Measurements from ENCODE around the gene INCA1. TPM values are rescaled to one million over a fixed set of nuclear protein-coding genes. Genes with fewer than 3 reads are reported as not detected.

The INCA1 gene
- total RNA-seq, 2 donors from 2014 or later = 1.2 TPM; not detected in 1

DNA sequence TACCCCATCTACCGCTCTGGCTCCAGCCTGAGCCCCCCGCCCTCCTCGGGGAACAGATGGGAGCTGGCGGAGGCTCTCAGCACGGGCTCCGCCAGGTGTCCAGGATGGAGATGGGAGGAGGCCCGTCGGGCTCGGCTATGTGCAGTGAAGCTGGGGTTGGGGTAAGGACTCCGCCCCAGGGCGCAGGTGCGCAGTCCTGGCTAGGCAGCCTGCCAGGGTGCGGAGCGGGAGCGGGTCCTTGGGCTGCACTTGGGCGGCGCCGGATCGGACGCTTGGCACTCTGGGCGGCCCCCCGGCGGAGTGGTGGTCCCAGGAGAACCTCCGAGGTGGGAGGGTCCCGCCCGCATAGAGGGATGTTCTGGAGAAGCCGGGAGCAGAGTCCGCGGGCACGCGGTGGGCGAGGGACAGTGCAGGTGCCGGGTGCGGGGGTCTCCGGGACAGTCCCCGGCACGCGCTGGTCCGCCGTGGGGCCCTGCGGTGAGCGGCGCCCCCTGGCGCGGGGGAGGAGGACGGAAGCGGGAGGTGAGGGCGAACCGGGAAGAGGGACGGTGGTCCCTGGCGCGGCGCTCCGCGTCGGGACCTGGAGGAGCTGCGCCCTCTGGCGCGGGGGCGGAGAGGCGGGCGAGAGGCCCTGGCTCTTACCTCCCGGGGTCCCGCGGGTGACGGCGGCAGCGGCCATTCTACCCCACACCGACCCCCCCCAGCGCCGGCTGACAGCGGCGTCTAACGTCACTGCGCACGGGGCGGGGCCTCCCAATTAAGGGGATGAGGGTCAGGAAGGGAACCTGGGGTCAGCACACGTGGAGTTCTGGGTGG lies 10.2 kb downstream of the INCA1 start, which contains the start of gene CAMTA2:
TSS of gene CAMTA2 (minus strand) at position 725 of the 816 bp plus-strand sequence. CDS start 1,453 bp downstream, outside the sequence.
- peaks cover 6% of the 10 kb centered on the region for H3K36me3 ChIP-seq
- DNase-seq (ENCODE audit: low spot score) (peak; percentile 75), ATAC-seq (ENCODE audit: insufficient number of reproducible peaks, low FRiP score, low read depth) (peak; percentile 64)
- peaks cover 10 to 30% of the 10 kb centered on the region in 2 donors for H3K4me1 ChIP-seq (ENCODE audit: control insufficient read depth in 1 of 2, low read depth in 2 of 2)
- no peaks in the 10 kb centered on the region for H3K27me3 ChIP-seq (replicated peaks; ENCODE audit: insufficient read depth)
- peak within 1 kb of the TSS; percentile 82 for H3K4me3 ChIP-seq
- TF ChIP-seq, protein P1, sequence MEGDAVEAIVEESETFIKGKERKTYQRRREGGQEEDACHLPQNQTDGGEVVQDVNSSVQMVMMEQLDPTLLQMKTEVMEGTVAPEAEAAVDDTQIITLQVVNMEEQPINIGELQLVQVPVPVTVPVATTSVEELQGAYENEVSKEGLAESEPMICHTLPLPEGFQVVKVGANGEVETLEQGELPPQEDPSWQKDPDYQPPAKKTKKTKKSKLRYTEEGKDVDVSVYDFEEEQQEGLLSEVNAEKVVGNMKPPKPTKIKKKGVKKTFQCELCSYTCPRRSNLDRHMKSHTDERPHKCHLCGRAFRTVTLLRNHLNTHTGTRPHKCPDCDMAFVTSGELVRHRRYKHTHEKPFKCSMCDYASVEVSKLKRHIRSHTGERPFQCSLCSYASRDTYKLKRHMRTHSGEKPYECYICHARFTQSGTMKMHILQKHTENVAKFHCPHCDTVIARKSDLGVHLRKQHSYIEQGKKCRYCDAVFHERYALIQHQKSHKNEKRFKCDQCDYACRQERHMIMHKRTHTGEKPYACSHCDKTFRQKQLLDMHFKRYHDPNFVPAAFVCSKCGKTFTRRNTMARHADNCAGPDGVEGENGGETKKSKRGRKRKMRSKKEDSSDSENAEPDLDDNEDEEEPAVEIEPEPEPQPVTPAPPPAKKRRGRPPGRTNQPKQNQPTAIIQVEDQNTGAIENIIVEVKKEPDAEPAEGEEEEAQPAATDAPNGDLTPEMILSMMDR (IDR thresholded peaks at IDR 0.05) = peak; percentile 66
- no peaks in the 10 kb centered on the region for H3K9me3 ChIP-seq
- peak within 1 kb of the TSS; percentile 89 to 91 for H3K27ac ChIP-seq

DNA sequence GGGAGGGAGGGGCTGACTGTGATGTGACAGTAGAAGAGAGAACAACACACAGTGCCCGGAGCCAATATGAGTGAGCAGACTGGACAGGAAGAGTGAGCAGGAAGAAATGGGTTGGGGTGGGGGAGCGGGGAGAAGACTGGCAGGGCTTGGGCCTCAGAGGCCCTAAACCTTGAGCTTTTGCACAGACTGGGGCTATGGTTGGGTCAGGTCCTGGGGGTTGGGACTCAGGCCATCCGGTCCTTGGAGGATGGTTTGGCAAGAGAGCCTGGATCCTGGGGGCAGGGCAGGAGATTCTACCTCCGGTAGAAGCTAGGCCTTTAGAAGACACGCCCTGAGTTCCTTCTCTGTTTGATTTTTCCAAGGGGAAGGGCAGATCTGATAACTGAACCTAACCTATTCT lies 10.9 kb downstream of the INCA1 start:
- Histone ChIP-seq H3K27me3 (replicated peaks; ENCODE audit: insufficient read depth) (no peaks in the 10 kb centered on the region), H3K27ac (peak overlapping the region; percentile 89 to 91), H3K4me1 (ENCODE audit: control insufficient read depth in 1 of 2, low read depth in 2 of 2) (peaks cover 10 to 30% of the 10 kb centered on the region in 2 donors), H3K9me3 (no peaks in the 10 kb centered on the region), H3K4me3 (peak overlapping the region; percentile 82), H3K36me3 (peaks cover 8% of the 10 kb centered on the region)
- no peak for DNase-seq (ENCODE audit: low spot score)
- ATAC-seq (ENCODE audit: insufficient number of reproducible peaks, low FRiP score, low read depth) = peak; percentile 3
- TF ChIP-seq, protein P1 (IDR thresholded peaks at IDR 0.05) = no peak

DNA sequence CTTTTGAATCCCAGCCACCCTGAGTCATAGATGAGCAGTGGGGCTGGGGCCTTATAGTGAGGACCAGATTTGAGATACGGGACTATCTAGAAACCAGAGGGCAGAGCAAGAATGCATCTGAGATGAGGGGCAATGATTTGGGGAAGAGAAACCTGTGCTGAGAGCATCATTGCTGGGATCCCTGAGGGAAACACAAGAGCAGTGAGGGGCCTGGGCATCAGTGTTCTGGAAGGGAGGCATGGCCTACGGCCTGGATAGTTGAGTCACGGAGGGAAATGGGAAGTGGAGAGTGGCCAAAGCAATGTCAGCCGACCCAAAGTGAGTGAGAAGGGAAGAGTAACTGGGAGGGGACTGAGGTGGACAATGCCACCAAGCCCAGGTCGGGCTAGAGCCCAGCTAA lies 15.0 kb downstream of the INCA1 start:
- ATAC-seq (ENCODE audit: insufficient number of reproducible peaks, low FRiP score, low read depth) = no peak
- peaks cover 33% of the 10 kb centered on the region for H3K36me3 ChIP-seq

DNA sequence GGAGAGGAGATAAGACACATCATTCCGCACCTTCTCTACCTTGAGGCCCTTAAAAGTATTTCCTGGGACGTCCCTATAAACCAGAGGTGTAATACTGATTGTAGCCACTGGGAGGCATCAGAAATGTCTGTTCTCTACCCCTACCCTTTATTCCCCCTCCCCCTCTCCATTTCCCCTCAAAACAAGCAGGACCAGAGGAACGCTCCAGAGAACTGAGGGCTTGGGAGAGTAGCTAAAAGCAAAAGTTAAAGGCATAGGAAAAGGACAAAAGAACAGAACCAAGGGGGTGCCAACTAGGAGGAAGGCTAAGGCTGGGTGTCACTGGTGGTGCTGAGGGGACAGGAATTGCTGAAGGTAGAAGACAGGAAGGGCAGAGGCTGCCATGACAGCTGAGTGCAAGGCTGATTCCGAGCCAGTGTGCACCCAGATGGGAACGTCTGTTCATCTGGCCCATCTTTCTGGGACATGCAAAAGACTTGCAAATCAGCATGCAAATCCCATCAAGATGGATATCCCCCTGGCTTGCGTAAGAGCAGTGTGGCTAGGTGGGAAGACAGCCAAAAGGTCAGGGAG lies 16.6 kb downstream of the INCA1 start:
- ATAC-seq (ENCODE audit: insufficient number of reproducible peaks, low FRiP score, low read depth) = no peak
- no peaks in the 10 kb centered on the region for H3K9me3 ChIP-seq
- DNase-seq (ENCODE audit: low spot score) = no peak
- H3K27me3 ChIP-seq (replicated peaks; ENCODE audit: insufficient read depth) = no peaks in the 10 kb centered on the region
- TF ChIP-seq, protein P1 (IDR thresholded peaks at IDR 0.05) = peak; percentile 86
- peaks cover 44% of the 10 kb centered on the region for H3K36me3 ChIP-seq
- no peak overlapping the region for H3K27ac ChIP-seq
- peaks cover 0 to 5% of the 10 kb centered on the region in 2 donors for H3K4me1 ChIP-seq (ENCODE audit: control insufficient read depth in 1 of 2, low read depth in 2 of 2)
- no peak overlapping the region for H3K4me3 ChIP-seq

More for the DNA sequence above, 15.0 kb downstream of the INCA1 start:
- TF ChIP-seq, protein P1 (IDR thresholded peaks at IDR 0.05) = no peak
- Histone ChIP-seq H3K4me1 (ENCODE audit: control insufficient read depth in 1 of 2, low read depth in 2 of 2) (peaks cover 0 to 18% of the 10 kb centered on the region in 2 donors), H3K9me3 (no peaks in the 10 kb centered on the region), H3K4me3 (no peak overlapping the region), H3K27me3 (replicated peaks; ENCODE audit: insufficient read depth) (no peaks in the 10 kb centered on the region), H3K27ac (no peak overlapping the region)
- DNase-seq (ENCODE audit: low spot score) = no peak

DNA sequence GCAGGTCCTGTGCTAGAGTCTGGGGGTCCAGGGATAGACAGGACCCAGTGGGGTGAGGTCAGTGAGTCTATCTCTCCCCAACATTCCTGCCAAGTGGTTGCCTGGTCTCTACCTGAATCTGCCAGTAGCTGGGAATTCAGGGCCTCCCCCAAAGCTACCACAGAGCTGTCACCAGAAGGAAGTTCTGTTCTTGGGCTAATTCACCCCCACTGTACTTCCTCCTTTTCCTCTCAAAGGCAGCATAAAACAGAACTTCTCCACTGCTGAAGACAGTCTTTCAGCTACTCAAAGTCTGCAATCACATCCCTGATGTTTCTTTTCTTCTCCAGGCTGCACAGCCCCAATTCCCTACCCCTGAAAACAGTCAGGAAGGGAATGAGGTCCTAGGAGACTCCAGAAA lies 18.6 kb downstream of the INCA1 start:
- H3K27me3 ChIP-seq (replicated peaks; ENCODE audit: insufficient read depth) = no peaks in the 10 kb centered on the region
- peaks cover 0 to 12% of the 10 kb centered on the region in 2 donors for H3K4me1 ChIP-seq (ENCODE audit: control insufficient read depth in 1 of 2, low read depth in 2 of 2)
- peaks cover 44% of the 10 kb centered on the region for H3K36me3 ChIP-seq
- no peak overlapping the region for H3K27ac ChIP-seq
- no peak overlapping the region for H3K4me3 ChIP-seq
- H3K9me3 ChIP-seq = no peaks in the 10 kb centered on the region
- TF ChIP-seq, protein P1 (IDR thresholded peaks at IDR 0.05) = no peak
- DNase-seq (ENCODE audit: low spot score) (no peak), ATAC-seq (ENCODE audit: insufficient number of reproducible peaks, low FRiP score, low read depth) (no peak)

Data from thoracic aorta (tissue), 2 donors.